Spinal cord (tissue), 10 donors: Measurements from ENCODE around the gene CYBB. TPM values are rescaled to one million over a fixed set of nuclear protein-coding genes. Genes with fewer than 3 reads are reported as not detected.

ENCODE experiments used
- DNase-seq, 6 donors: peaks; one replicate each; pipeline versions ENCODE4 v3.0.0 to v3.0.0-alpha.2; 2013 to 2015; ENCODE audit warnings: low spot score in 6 of 6, low read depth in 4 of 6
- H3K27ac ChIP-seq: one replicate; pipeline ENCODE4 v1.5.1; 2013; ENCODE audit warnings: low read depth, low read length, control low read depth
- H3K27me3 ChIP-seq: one replicate; pipeline ENCODE4 v1.6.1; 2013; ENCODE audit warnings: low read length; ENCODE audit not compliant: control insufficient read depth, insufficient read depth
- H3K36me3 ChIP-seq: one replicate; pipeline ENCODE4 v1.6.1; 2013; ENCODE audit warnings: low read length; ENCODE audit not compliant: control insufficient read depth, insufficient read depth
- H3K4me1 ChIP-seq: one replicate; pipeline ENCODE4 v1.6.1; 2013; ENCODE audit warnings: low read length; ENCODE audit not compliant: control insufficient read depth, insufficient read depth
- H3K4me3 ChIP-seq: one replicate; pipeline ENCODE4 v1.5.1; 2013; ENCODE audit warnings: low read depth, low read length, control low read depth
- H3K9me3 ChIP-seq: one replicate; pipeline ENCODE4 v1.6.1; 2013; ENCODE audit warnings: low read length; ENCODE audit not compliant: control insufficient read depth, insufficient read depth
- WGBS: methylation state at CpG from one replicate; pipeline ENCODE4 v1.1.5; 2013; ENCODE audit warnings: missing lambda C conversion rate; ENCODE audit not compliant: insufficient coverage; 5-methylcytosine and 5-hydroxymethylcytosine counted together
- long read RNA-seq, 4 donors: transcript quantifications; one replicate each; lab custom pipeline, GENCODE V29; 2026
- polyA plus RNA-seq, 2 donors: library from polyadenylated mRNA; unstranded; fragments of 120-200 nt; gene quantifications; one replicate each; pipeline ENCODE4 v1.2.1, GENCODE V29; 2013; ENCODE audit not compliant: insufficient read length in 2 of 2
- total RNA-seq, 2 donors: library from RNA; depleted of rRNA in 1 of 2; stranded (reverse); fragments of 120-200 nt in 1 of 2; fragments of >200 nt in 1 of 2; gene quantifications; one replicate each; pipeline versions ENCODE4 v1.2.3 to v1.2.4, GENCODE V29; 2013 to 2014
- donor health status: healthy.

The CYBB gene
- total RNA-seq, result 10 to 100 TPM; 31.5 to 72.1 TPM
- 10 to 100 TPM; 11.8 to 21.6 TPM for polyA plus RNA-seq
- long read RNA-seq, donor 1, full-length matches to known transcripts, result 2 of 2 reads
- long read RNA-seq, donor 1, partial matches to known transcripts, result 0 of 2 reads
- long read RNA-seq, donor 1, other reads (novel, unspliced or antisense), result 0 of 2 reads
- long read RNA-seq, donor 2, full-length matches to known transcripts, result 1 of 1 reads
- long read RNA-seq, donor 2, partial matches to known transcripts, result 0 of 1 reads
- long read RNA-seq, donor 2, other reads (novel, unspliced or antisense), result 0 of 1 reads
- long read RNA-seq, donor 3, full-length matches to known transcripts, result 2 of 7 reads
- long read RNA-seq, donor 3, partial matches to known transcripts, result 5 of 7 reads
- long read RNA-seq, donor 3, other reads (novel, unspliced or antisense), result 0 of 7 reads
- long read RNA-seq, donor 4, full-length matches to known transcripts, result 3 of 3 reads
- long read RNA-seq, donor 4, partial matches to known transcripts, result 0 of 3 reads
- long read RNA-seq, donor 4, other reads (novel, unspliced or antisense), result 0 of 3 reads

- Histone ChIP-seq H3K4me3 (no peak within 1 kb of the TSS), H3K27ac (no peak within 1 kb of the TSS), H3K4me1 (no peaks in the 10 kb centered on the region), H3K9me3 (no peaks in the 10 kb centered on the region), H3K27me3 (peaks cover 3% of the 10 kb centered on the region), H3K36me3 (no peaks in the 10 kb centered on the region)
- DNase-seq, result no peak
- whole genome bisulfite sequencing, result no CpG with 5 or more reads among the region's 2 CpGs
These were observed at the start of gene CYBB for GRCh38 chrX:37779857-37780256. Gene CYBB (plus strand): TSS chrX:37780059. CDS start chrX:37780078, 19 bp downstream.

GRCh38 chrX:37745354-37745753 lies 34.5 kb upstream of the CYBB start:
- Histone ChIP-seq H3K4me3 (no peak overlapping the region), H3K27me3 (no peaks in the 10 kb centered on the region), H3K27ac (no peak overlapping the region), H3K9me3 (no peaks in the 10 kb centered on the region), H3K4me1 (no peaks in the 10 kb centered on the region), H3K36me3 (no peaks in the 10 kb centered on the region)
- 0% methylated on average over 1 of the region's 3 CpGs for WGBS
- peak; percentile 6 to 85 (median 35) for DNase-seq

DNA sequence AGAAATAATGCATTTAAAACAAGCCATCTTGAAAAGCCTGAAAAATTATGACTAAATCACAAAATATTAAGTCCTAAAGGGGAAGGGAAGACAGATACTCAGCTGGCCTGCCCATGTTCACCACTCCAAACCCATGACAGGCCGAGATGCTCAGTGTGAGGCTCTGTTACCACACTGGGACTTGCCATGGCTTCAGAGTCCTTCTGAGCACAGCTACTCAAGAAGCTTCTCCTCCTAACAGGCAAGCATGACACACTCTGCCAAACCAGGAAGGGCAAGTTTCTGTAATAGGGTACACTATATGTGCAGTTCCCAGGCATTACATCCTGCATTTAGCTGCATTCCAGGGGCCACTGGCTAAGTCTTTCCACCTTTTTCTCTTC lies 34.0 kb upstream of the CYBB start:
- no peak for DNase-seq
- no peaks in the 10 kb centered on the region for H3K4me1 ChIP-seq
- H3K27ac ChIP-seq, result no peak overlapping the region
- no peaks in the 10 kb centered on the region for H3K9me3 ChIP-seq
- H3K27me3 ChIP-seq, result no peaks in the 10 kb centered on the region
- H3K4me3 ChIP-seq, result no peak overlapping the region
- no CpG with 5 or more reads among the region's 1 CpG for WGBS
- H3K36me3 ChIP-seq, result no peaks in the 10 kb centered on the region

DNA sequence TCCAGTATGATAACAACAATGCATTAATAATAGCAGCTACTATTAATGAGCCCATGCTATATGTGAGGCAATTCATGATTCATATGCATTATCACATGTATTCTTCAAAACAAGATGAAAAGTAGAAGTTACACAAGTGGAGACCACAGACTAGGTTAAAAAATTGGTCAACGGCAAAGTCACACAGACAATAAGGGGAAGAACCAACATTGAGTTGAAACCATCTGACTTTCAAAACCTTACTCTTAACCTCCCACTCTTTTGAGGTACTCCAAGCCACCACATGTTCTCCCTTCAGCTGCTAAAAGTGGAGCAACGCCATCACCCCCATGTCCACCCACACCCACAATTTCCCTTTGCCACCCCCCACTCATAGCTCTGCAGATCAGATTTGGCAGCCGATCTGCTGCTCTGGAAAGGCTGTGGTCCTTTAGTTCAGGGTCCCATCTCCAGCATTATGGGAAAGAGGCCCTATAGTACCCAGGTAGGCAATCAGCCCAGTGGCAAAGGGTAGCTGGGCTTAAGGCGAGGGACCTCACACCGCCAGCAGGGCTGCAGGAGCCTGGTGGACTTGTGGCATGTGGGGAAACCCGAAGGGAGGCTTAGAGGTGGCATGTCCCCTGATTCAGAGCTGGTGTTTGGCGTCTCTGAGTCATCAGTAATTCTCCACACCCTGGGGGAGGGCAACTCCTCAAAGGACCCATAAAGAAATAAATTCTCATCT lies 33.5 kb upstream of the CYBB start:
- H3K9me3 ChIP-seq, result no peaks in the 10 kb centered on the region
- H3K27me3 ChIP-seq, result no peaks in the 10 kb centered on the region
- H3K36me3 ChIP-seq, result no peaks in the 10 kb centered on the region
- H3K4me3 ChIP-seq, result no peak overlapping the region
- no peak overlapping the region for H3K27ac ChIP-seq
- no peak for DNase-seq
- WGBS, result 68% methylated on average over 6 of the region's 7 CpGs
- no peaks in the 10 kb centered on the region for H3K4me1 ChIP-seq

GRCh38 chrX:37746951-37747350 lies 32.9 kb upstream of the CYBB start:
- 86% methylated on average over 1 of the region's 1 CpG for WGBS
- H3K4me1 ChIP-seq, result no peaks in the 10 kb centered on the region
- no peak for DNase-seq

GRCh38 chrX:37752281-37752680 lies 27.6 kb upstream of the CYBB start:
- Histone ChIP-seq H3K4me1 (no peaks in the 10 kb centered on the region), H3K36me3 (no peaks in the 10 kb centered on the region), H3K4me3 (no peak overlapping the region), H3K9me3 (no peaks in the 10 kb centered on the region), H3K27me3 (no peaks in the 10 kb centered on the region), H3K27ac (no peak overlapping the region)
- DNase-seq, result peak in 1 of 6 donors; percentile 55
- 100% methylated on average over 1 of the region's 2 CpGs for WGBS

More at GRCh38 chrX:37746951-37747350, 32.9 kb upstream of the CYBB start:
- no peak overlapping the region for H3K27ac ChIP-seq
- H3K4me3 ChIP-seq, result no peak overlapping the region
- no peaks in the 10 kb centered on the region for H3K36me3 ChIP-seq
- no peaks in the 10 kb centered on the region for H3K27me3 ChIP-seq
- H3K9me3 ChIP-seq, result no peaks in the 10 kb centered on the region

DNA sequence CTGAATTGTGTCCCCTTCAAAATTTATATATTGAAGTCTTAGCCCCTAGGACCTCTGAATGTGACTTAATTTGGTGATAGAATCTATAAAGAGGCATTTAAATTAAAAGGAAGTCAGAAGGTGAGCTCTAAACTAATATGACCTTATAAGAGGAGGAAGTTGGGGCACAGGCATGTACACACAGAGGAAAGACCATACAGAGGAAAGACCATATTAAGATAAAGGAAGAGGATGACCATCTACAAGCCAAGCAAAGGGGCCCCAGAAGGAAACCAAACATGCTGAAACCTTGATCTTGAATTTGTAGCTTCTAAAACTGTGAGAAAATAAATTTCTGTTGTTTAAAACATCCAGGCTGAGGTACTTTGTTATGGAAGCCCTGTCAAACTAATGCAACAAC lies 26.9 kb upstream of the CYBB start:
- no peaks in the 10 kb centered on the region for H3K27me3 ChIP-seq
- no peak for DNase-seq
- no peaks in the 10 kb centered on the region for H3K36me3 ChIP-seq
- H3K9me3 ChIP-seq, result no peaks in the 10 kb centered on the region
- H3K4me1 ChIP-seq, result no peaks in the 10 kb centered on the region
- no peak overlapping the region for H3K4me3 ChIP-seq
- no peak overlapping the region for H3K27ac ChIP-seq

DNA sequence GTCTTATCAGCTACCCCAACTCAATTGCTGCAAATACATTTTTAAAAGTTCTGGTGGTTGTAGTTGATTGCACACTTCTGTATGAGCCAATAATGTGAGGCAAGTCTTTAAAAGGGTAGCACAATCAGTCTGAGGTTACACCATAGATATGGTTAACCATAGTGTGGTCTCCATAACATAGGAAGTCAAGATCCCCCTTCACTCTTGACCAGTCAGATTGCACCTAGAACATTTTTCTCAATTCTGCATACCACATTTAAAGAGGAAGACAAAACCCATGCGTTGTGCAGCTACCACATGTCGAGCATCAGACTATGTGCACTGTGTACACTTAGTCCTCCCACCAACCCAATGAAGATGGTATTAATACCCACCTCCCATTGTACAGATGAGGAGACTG lies 26.5 kb upstream of the CYBB start:
- Histone ChIP-seq H3K27me3 (no peaks in the 10 kb centered on the region), H3K4me1 (no peaks in the 10 kb centered on the region), H3K9me3 (no peaks in the 10 kb centered on the region), H3K27ac (no peak overlapping the region), H3K4me3 (no peak overlapping the region), H3K36me3 (no peaks in the 10 kb centered on the region)
- no peak for DNase-seq
- no CpG with 5 or more reads among the region's 2 CpGs for WGBS

DNA sequence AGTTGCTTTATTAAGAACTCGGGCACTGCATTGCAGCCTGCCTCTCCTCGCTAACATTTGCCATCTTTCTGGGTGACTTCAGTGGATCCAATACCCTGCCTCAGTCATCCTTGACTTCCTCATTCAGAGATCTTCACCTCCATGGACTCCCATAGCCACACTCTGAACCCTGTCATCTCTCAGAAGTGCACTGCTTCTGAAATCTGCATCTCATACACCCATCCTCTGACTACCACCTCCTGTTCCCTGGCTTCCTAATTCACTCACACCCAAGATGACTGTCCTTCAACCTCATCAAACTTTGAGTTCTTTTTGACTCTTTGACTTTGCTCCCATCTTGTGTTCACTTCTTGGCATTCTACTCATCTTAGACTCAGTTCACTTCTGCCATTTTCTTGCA lies 25.3 kb upstream of the CYBB start:
- DNase-seq, result no peak
- H3K9me3 ChIP-seq, result no peaks in the 10 kb centered on the region
- no peak overlapping the region for H3K27ac ChIP-seq
- WGBS, result 74% methylated on average over 2 of the region's 2 CpGs
- no peak overlapping the region for H3K4me3 ChIP-seq
- no peaks in the 10 kb centered on the region for H3K36me3 ChIP-seq
- no peaks in the 10 kb centered on the region for H3K27me3 ChIP-seq
- H3K4me1 ChIP-seq, result no peaks in the 10 kb centered on the region

GRCh38 chrX:37755025-37755424 lies 24.8 kb upstream of the CYBB start:
- no peak for DNase-seq
- Histone ChIP-seq H3K27me3 (no peaks in the 10 kb centered on the region), H3K9me3 (no peaks in the 10 kb centered on the region), H3K27ac (no peak overlapping the region), H3K36me3 (no peaks in the 10 kb centered on the region), H3K4me1 (no peaks in the 10 kb centered on the region), H3K4me3 (no peak overlapping the region)
